ENCODE data around the gene TMEM229B. TPM values are rescaled to one million over a fixed set of nuclear protein-coding genes. Genes with fewer than 3 reads are reported as not detected.

The TMEM229B gene
- polyA plus RNA-seq, 1 of the 3 experiments (the other 2 are of a cell fraction) = 0.16 TPM

DNA sequence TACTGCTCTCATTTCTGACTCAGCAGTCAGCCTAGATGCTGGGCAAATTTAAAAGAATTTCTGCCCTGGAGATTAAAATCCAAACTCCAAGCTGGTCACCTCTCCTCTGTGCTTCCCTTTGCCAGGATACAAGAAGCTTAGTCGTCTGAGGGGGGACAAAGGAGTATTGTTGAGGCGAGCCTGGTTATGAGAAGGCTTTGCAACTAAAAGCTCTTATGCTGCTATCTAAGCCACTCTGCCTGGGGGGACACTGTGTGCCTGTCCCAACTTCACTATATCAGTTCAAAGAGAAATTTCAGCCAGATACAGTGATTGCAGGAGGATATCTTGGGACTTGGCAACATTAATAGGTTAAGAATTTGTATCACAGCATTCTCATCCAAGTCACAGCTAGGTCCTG, 33.7 kb upstream of the TMEM229B start:
- TF ChIP-seq NFIC (IDR thresholded peaks at IDR 0.05; ENCODE audit: borderline replicate concordance) (no peak), TAF1 (IDR thresholded peaks at IDR 0.05; ENCODE audit: borderline replicate concordance, low read depth, low read length) (no peak), TEAD4 (IDR thresholded peaks at IDR 0.05; ENCODE audit: borderline replicate concordance, insufficient read depth) (no peak), TCF12 (IDR thresholded peaks at IDR 0.05) (no peak), RXRA (IDR thresholded peaks at IDR 0.05; ENCODE audit: borderline replicate concordance, low read depth) (no peak), ELF1 (IDR thresholded peaks at IDR 0.05) (no peak), GATA2 (CRISPR knock-in tag; IDR thresholded peaks at IDR 0.05) (no peak)
- TF ChIP-seq, protein P1, sequence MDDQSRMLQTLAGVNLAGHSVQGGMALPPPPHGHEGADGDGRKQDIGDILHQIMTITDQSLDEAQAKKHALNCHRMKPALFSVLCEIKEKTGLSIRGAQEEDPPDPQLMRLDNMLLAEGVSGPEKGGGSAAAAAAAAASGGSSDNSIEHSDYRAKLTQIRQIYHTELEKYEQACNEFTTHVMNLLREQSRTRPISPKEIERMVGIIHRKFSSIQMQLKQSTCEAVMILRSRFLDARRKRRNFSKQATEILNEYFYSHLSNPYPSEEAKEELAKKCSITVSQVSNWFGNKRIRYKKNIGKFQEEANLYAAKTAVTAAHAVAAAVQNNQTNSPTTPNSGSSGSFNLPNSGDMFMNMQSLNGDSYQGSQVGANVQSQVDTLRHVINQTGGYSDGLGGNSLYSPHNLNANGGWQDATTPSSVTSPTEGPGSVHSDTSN (IDR thresholded peaks at IDR 0.05) = no peak
- TF ChIP-seq, protein P2, sequence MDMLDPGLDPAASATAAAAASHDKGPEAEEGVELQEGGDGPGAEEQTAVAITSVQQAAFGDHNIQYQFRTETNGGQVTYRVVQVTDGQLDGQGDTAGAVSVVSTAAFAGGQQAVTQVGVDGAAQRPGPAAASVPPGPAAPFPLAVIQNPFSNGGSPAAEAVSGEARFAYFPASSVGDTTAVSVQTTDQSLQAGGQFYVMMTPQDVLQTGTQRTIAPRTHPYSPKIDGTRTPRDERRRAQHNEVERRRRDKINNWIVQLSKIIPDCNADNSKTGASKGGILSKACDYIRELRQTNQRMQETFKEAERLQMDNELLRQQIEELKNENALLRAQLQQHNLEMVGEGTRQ (IDR thresholded peaks at IDR 0.05; ENCODE audit: borderline replicate concordance, low read depth, low read length) = no peak
- TF ChIP-seq, protein P3, sequence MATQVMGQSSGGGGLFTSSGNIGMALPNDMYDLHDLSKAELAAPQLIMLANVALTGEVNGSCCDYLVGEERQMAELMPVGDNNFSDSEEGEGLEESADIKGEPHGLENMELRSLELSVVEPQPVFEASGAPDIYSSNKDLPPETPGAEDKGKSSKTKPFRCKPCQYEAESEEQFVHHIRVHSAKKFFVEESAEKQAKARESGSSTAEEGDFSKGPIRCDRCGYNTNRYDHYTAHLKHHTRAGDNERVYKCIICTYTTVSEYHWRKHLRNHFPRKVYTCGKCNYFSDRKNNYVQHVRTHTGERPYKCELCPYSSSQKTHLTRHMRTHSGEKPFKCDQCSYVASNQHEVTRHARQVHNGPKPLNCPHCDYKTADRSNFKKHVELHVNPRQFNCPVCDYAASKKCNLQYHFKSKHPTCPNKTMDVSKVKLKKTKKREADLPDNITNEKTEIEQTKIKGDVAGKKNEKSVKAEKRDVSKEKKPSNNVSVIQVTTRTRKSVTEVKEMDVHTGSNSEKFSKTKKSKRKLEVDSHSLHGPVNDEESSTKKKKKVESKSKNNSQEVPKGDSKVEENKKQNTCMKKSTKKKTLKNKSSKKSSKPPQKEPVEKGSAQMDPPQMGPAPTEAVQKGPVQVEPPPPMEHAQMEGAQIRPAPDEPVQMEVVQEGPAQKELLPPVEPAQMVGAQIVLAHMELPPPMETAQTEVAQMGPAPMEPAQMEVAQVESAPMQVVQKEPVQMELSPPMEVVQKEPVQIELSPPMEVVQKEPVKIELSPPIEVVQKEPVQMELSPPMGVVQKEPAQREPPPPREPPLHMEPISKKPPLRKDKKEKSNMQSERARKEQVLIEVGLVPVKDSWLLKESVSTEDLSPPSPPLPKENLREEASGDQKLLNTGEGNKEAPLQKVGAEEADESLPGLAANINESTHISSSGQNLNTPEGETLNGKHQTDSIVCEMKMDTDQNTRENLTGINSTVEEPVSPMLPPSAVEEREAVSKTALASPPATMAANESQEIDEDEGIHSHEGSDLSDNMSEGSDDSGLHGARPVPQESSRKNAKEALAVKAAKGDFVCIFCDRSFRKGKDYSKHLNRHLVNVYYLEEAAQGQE (IDR thresholded peaks at IDR 0.05; ENCODE audit: low read depth, low read length) = no peak
- TF ChIP-seq, protein P4, sequence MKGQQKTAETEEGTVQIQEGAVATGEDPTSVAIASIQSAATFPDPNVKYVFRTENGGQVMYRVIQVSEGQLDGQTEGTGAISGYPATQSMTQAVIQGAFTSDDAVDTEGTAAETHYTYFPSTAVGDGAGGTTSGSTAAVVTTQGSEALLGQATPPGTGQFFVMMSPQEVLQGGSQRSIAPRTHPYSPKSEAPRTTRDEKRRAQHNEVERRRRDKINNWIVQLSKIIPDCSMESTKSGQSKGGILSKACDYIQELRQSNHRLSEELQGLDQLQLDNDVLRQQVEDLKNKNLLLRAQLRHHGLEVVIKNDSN (IDR thresholded peaks at IDR 0.05; ENCODE audit: borderline replicate concordance, low read depth) = no peak
- TF ChIP-seq, protein P5, sequence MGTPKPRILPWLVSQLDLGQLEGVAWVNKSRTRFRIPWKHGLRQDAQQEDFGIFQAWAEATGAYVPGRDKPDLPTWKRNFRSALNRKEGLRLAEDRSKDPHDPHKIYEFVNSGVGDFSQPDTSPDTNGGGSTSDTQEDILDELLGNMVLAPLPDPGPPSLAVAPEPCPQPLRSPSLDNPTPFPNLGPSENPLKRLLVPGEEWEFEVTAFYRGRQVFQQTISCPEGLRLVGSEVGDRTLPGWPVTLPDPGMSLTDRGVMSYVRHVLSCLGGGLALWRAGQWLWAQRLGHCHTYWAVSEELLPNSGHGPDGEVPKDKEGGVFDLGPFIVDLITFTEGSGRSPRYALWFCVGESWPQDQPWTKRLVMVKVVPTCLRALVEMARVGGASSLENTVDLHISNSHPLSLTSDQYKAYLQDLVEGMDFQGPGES (IDR thresholded peaks at IDR 0.05; ENCODE audit: low read depth, low read length) = no peak
- no peak for DNase-seq
- H3K4me1 ChIP-seq (ENCODE audit: control insufficient read depth in 1 of 2, insufficient read depth in 2 of 2, low read depth in 1 of 2, low read length in 1 of 2) = no peaks in the 10 kb centered on the region; a peak in 1 of 4 replicates
- no peaks in the 10 kb centered on the region for H3K9me2 ChIP-seq
- no peaks in the 10 kb centered on the region for H3F3A ChIP-seq (replicated peaks; ENCODE audit: insufficient read depth)
- peaks cover 37% of the 10 kb centered on the region; the same call in 1 of the 2 replicates for H3K27me3 ChIP-seq (ENCODE audit: insufficient read depth)
- POLR2A ChIA-PET = interaction anchor here (0.7 kb wide), 1 partner anchor 12 kb away, joined by 3 read pairs; no protein-coding TSS in a partner anchor
- H3K27ac ChIP-seq (ENCODE audit: low read depth in 2 of 2, low read length in 1 of 2) = no peak overlapping the region
- H3K9me3 ChIP-seq = no peaks in the 10 kb centered on the region
- no peaks in the 10 kb centered on the region for H4K20me1 ChIP-seq (ENCODE audit: insufficient read depth)
- CTCF ChIA-PET = interaction anchor here (1.0 to 1.7 kb wide), 3 partner anchors 31 to 182 kb away, joined by 3 to 10 read pairs (median 5); no protein-coding TSS in a partner anchor
- no peak overlapping the region for H2AFZ ChIP-seq (ENCODE audit: low read depth)
- no peak overlapping the region for H3K4me3 ChIP-seq (ENCODE audit: low read depth in 2 of 2, low read length in 1 of 2)
- WGBS (ENCODE audit: low lambda C conversion rate) = 35% methylated on average over 2 of the region's 2 CpGs
- H3K79me2 ChIP-seq (ENCODE audit: insufficient read depth) = no peaks in the 10 kb centered on the region
- H3K9ac ChIP-seq = no peak overlapping the region
- H3K36me3 ChIP-seq (replicated peaks in 1 of 2; ENCODE audit: control insufficient read depth in 1 of 2, insufficient read depth in 2 of 2, low read length in 1 of 2) = no peaks in the 10 kb centered on the region
- H3K4me2 ChIP-seq = no peak overlapping the region

Data from SK-N-SH (cell line).